Breast epithelium (tissue), 3 donors: Measurements from ENCODE around the gene MATN3.

Experiments
- CTCF ChIP-seq, 3 donors: fragments of 450-650 bp; IDR thresholded peaks; one replicate each; pipeline ENCODE4 v1.5.1; 2016 to 2017; ENCODE audit warnings: antibody characterized with exemption in 3 of 3, mild to moderate bottlenecking in 3 of 3, moderate library complexity in 3 of 3
- POLR2A ChIP-seq: fragments of 450-650 bp; IDR thresholded peaks from one replicate; pipeline ENCODE4 v1.6.1; 2016; ENCODE audit warnings: antibody characterized with exemption, mild to moderate bottlenecking, moderate library complexity

DNA sequence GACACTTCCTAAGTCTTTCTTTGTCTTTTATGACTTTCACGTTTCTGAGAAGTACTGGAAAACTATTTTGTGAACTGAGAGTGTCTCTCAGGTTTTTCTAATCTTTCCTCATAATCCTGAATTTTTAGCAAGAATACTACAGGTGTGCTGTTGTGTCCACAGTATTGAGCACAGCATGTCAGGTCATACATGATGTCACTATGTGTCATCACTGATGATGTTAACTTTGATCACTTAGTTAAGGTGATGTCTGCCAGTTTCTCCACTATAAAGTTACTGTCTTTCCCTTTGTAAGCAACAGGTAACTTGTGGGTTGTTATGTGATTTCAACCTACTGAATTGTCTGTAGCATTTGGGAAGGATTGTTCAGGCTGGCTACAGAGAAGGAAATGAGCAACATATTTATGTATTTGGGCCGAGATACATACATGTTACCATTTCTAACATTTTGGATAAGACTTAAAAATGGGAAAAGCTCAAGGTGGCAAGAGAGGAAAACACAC, 11.1 kb downstream of the MATN3 start:
- TF ChIP-seq POLR2A (no peak), CTCF (IDR thresholded peaks at IDR 0.05) (no peak)
